OCI-LY7 (cell line): Measurements from ENCODE around the gene SPATA25.

Experiments
- CTCF ChIP-seq: fragments of 200-600 bp; sonication (generic); conservative IDR thresholded peaks from 2 replicates; pipeline ENCODE4 v1.5.1; 2014; ENCODE audit warnings: mild to moderate bottlenecking, antibody characterized with exemption, low read length, moderate library complexity, mixed read lengths
- EZH2phosphoT487 ChIP-seq: fragments of 200-600 bp; sonication (generic); IDR thresholded peaks from 2 replicates; pipeline ENCODE4 v1.6.1; 2018; ENCODE audit warnings: low read depth, borderline replicate concordance, mild to moderate bottlenecking, mixed run types, antibody characterized with exemption, low read length, moderate library complexity, mixed read lengths

- TF ChIP-seq CTCF (no peak), EZH2phosphoT487 (no peak)
These were observed 48.1 kb upstream of the SPATA25 start for GRCh38 chr20:45935416-45936046.
